Esophagus muscularis mucosa (tissue), 4 donors: ENCODE data around the gene FRAS1. TPM values are rescaled to one million over a fixed set of nuclear protein-coding genes. Genes with fewer than 3 reads are reported as not detected.

Experiments
- DNase-seq: peaks from one replicate; pipeline ENCODE4 v3.0.0-alpha.2; 2017; ENCODE audit errors: extremely low spot score
- H3K27ac ChIP-seq, 4 donors: fragments of 200-600 bp; sonication (generic); replicated peaks in 1 of 4; 1 replicate in 3 of 4; 2 replicates in 1 of 4; pipeline ENCODE4 v1.5.1; 2016 to 2019; ENCODE audit warnings: mild to moderate bottlenecking in 1 of 4
- H3K27me3 ChIP-seq, 4 donors: fragments of 200-600 bp; sonication (generic); one replicate each; pipeline versions ENCODE4 v1.5.1 to v1.6.0; 2016 to 2019
- H3K36me3 ChIP-seq, 4 donors: fragments of 200-600 bp; sonication (generic); one replicate each; pipeline ENCODE4 v1.5.1; 2016 to 2019
- H3K4me1 ChIP-seq, 4 donors: fragments of 200-600 bp; sonication (generic); one replicate each; pipeline ENCODE4 v1.5.1; 2016 to 2019
- H3K4me3 ChIP-seq, 4 donors: fragments of 200-600 bp; sonication (generic); 1 replicate in 2 of 4; 2 replicates in 2 of 4; pipeline ENCODE4 v1.5.1; 2016 to 2019; ENCODE audit warnings: mild to moderate bottlenecking in 4 of 4, moderate library complexity in 1 of 4
- H3K9me3 ChIP-seq, 4 donors: fragments of 200-600 bp; sonication (generic); 1 replicate in 3 of 4; 2 replicates in 1 of 4; pipeline ENCODE4 v1.5.1; 2016 to 2019
- EP300 ChIP-seq: sonication (generic); formaldehyde crosslinking; IDR thresholded peaks from one replicate; pipeline ENCODE4 v1.6.1; 2017; ENCODE audit warnings: antibody characterized with exemption
- POLR2A ChIP-seq: fragments of 450-650 bp; IDR thresholded peaks from one replicate; pipeline ENCODE4 v1.6.1; 2017; ENCODE audit warnings: antibody characterized with exemption, moderate library complexity, mild to moderate bottlenecking, low read depth
- POLR2AphosphoS5 ChIP-seq, 2 donors: sonication (generic); formaldehyde crosslinking; IDR thresholded peaks; one replicate each; pipeline ENCODE4 v1.6.1; 2017; ENCODE audit warnings: antibody characterized with exemption in 2 of 2
- WGBS: methylation state at CpG from one replicate; pipeline ENCODE4 v1.1.5; 2018; 5-methylcytosine and 5-hydroxymethylcytosine counted together
- intact Hi-C: fragments of 100-400 bp; cut with DNase I; formaldehyde crosslinking; loops from one replicate; pipeline ENCODE4 v1.15.1; 2023
- total RNA-seq, 4 donors: library from RNA; depleted of rRNA; stranded (reverse); fragments of >200 nt; gene quantifications; one replicate each; pipeline versions ENCODE4 v1.1.0 to v1.2.1, GENCODE V29; 2016
- TF ChIP-seq, protein P1 (sequence below), 3 experiments: fragments of 200-600 bp in 2 of 3; fragments of 450-650 bp in 1 of 3; sonication (generic) in 2 of 3; IDR thresholded peaks; one replicate each; pipeline ENCODE4 v1.5.1; 2017 to 2019; ENCODE audit warnings: antibody characterized with exemption in 3 of 3, mild to moderate bottlenecking in 2 of 3, moderate library complexity in 1 of 3

The FRAS1 gene
- total RNA-seq, 4 donors from 2014 or later = 5.3 to 8.7 (median 5.7) TPM

DNA sequence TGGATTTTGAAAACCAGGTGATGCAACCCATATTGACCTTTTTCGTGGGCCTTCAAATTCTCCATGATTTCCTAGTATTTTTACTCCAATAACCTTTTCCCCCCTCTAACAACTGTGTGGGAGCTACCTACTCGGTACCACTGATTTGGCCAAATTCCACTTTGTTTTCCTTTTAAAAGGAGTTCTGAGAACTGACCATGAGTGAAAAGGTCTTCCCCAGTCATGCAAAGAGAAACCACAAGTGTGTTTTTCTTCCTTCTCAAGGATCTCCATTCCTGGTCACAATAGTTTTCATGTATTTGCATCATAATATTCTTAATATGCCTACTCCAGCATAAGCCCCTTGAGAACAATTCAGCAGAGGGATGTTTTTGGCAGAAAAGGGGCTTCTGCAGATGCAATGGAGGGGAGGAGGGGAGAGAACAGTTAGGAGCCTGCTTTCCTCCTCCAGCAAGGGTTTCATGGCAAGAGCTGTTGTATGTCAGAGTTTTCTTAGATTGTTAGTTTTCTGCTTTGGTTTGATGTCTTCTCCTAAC, 299.2 kb downstream of the FRAS1 start:
- TF ChIP-seq POLR2AphosphoS5 (IDR thresholded peaks at IDR 0.05) (no peak), EP300 (no peak), POLR2A (no peak)
- TF ChIP-seq, protein P1, sequence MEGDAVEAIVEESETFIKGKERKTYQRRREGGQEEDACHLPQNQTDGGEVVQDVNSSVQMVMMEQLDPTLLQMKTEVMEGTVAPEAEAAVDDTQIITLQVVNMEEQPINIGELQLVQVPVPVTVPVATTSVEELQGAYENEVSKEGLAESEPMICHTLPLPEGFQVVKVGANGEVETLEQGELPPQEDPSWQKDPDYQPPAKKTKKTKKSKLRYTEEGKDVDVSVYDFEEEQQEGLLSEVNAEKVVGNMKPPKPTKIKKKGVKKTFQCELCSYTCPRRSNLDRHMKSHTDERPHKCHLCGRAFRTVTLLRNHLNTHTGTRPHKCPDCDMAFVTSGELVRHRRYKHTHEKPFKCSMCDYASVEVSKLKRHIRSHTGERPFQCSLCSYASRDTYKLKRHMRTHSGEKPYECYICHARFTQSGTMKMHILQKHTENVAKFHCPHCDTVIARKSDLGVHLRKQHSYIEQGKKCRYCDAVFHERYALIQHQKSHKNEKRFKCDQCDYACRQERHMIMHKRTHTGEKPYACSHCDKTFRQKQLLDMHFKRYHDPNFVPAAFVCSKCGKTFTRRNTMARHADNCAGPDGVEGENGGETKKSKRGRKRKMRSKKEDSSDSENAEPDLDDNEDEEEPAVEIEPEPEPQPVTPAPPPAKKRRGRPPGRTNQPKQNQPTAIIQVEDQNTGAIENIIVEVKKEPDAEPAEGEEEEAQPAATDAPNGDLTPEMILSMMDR (IDR thresholded peaks at IDR 0.05) = no peak
- no peak overlapping the region for H3K4me3 ChIP-seq
- H3K36me3 ChIP-seq = no peaks in the 10 kb centered on the region
- H3K27ac ChIP-seq = no peak overlapping the region
- intact Hi-C loops = no loop called here
- H3K27me3 ChIP-seq = no peaks in the 10 kb centered on the region
- DNase-seq = peak; percentile 78
- no peaks in the 10 kb centered on the region for H3K4me1 ChIP-seq
- H3K9me3 ChIP-seq = no peaks in the 10 kb centered on the region
- WGBS = 85% methylated on average over 2 of the region's 2 CpGs

DNA sequence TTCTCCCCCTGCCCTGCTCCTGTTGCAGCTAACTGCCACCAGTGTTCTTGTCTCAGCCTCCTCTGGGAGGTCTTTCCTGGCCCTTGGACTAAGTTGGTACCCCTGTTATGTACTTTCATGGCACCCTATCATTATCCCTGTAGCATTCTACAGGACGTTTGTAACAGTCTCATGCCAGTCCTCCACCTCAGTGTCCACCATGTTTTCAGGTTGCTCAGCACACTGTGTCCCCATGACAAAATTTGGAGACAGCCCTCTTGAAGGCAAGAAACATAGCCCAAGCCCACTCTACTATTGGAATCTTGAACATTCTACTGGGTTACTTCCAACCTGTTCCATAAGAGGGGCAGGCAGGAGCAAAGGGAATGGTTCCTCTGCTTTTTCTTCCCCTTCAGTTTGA, 300.0 kb downstream of the FRAS1 start:
- H3K36me3 ChIP-seq = no peaks in the 10 kb centered on the region
- 60% methylated on average over 1 of the region's 1 CpG for WGBS
- no peaks in the 10 kb centered on the region for H3K4me1 ChIP-seq
- H3K4me3 ChIP-seq = no peak overlapping the region
- H3K9me3 ChIP-seq = no peaks in the 10 kb centered on the region
- no peak overlapping the region for H3K27ac ChIP-seq
- TF ChIP-seq, protein P1 (IDR thresholded peaks at IDR 0.05) = no peak
- TF ChIP-seq POLR2A = no peak
- no peak for TF ChIP-seq EP300
- TF ChIP-seq POLR2AphosphoS5 (IDR thresholded peaks at IDR 0.05) = no peak
- H3K27me3 ChIP-seq = no peaks in the 10 kb centered on the region
- intact Hi-C loops = no loop called here
- DNase-seq = no peak

DNA sequence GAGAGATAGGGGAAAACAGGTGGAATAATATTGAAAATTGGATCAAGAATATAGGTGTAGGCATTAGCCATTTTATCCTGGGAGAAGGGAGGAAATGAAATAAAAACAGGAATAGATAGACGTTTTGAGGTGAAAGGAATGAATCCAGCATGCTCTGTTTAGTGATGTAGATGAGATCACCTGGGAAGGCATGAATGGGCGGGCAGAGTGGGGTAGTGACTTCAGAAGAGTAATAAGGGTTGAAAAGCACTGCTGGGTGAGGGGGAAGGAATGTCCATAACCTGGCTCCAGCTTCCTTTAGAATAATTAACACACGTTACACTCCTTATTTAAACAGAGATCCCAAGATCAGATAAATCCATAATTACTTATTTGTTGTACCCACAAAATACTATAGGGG, 303.3 kb downstream of the FRAS1 start:
- Histone ChIP-seq H3K9me3 (no peaks in the 10 kb centered on the region), H3K4me1 (no peaks in the 10 kb centered on the region), H3K27me3 (no peaks in the 10 kb centered on the region), H3K4me3 (no peak overlapping the region), H3K27ac (no peak overlapping the region), H3K36me3 (no peaks in the 10 kb centered on the region)
- no peak for TF ChIP-seq POLR2AphosphoS5 (IDR thresholded peaks at IDR 0.05)
- no peak for TF ChIP-seq EP300
- TF ChIP-seq, protein P1 (IDR thresholded peaks at IDR 0.05) = no peak
- TF ChIP-seq POLR2A = no peak
- 86% methylated on average over 3 of the region's 3 CpGs for WGBS
- DNase-seq = no peak
- intact Hi-C loops = no loop called here

DNA sequence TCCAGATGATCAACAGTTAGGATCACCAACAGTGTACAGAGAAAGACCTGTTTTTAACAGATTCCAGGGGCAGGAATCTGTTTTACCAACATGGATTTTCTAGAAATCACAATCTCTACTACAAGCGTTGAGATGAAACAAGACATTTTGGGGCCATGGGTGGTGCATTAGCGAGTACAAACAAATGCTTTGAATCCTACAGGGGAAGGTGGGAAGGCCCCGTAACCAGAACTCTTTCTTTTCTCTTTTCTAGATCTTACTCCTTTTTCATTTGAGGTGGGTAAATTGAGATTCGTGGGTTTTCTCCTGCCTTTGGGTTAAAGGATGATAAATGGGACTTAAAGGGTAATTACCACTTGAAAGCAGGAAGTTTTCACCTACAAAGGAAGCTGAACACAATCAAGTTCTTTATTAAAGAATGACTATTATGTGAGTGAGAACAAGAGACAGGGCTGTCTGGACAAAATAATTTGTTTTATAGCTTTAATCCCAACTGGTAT, 304.5 kb downstream of the FRAS1 start:
- intact Hi-C loops = no loop called here
- DNase-seq = no peak
- H3K9me3 ChIP-seq = no peaks in the 10 kb centered on the region
- no peak overlapping the region for H3K4me3 ChIP-seq
- H3K36me3 ChIP-seq = peaks cover 0 to 3% (median 0%) of the 10 kb centered on the region in 4 donors
- H3K27me3 ChIP-seq = no peaks in the 10 kb centered on the region
- no peak overlapping the region for H3K27ac ChIP-seq
- WGBS = 89% methylated on average over 4 of the region's 4 CpGs
- no peak for TF ChIP-seq POLR2A
- no peaks in the 10 kb centered on the region for H3K4me1 ChIP-seq

DNA sequence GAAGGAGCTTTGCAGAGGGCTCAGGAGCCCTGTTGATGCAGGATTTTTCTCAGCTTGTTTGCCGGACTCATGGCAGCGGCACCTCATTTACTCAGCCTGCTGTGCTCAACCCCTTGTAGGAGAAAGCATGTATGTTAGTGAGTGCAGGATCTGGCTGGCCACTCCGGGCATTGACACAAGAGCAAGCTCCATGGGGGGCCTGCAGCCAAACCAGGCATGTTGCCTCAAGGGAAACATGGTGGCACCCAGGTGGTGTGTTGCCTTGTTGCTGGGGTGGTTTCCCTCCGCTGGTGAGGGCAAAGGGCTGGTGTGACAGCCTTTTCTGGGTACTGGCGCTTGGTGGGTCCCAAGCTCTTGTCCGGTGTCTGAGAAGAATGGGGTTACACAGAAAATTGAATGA, 305.2 kb downstream of the FRAS1 start:
- DNase-seq = no peak
- no peaks in the 10 kb centered on the region for H3K4me1 ChIP-seq
- WGBS = 98% methylated on average over 5 of the region's 6 CpGs
- intact Hi-C loops = no loop called here
- H3K27me3 ChIP-seq = no peaks in the 10 kb centered on the region
- H3K36me3 ChIP-seq = peaks cover 0 to 3% (median 0%) of the 10 kb centered on the region in 4 donors
- no peaks in the 10 kb centered on the region for H3K9me3 ChIP-seq
- TF ChIP-seq, protein P1 (IDR thresholded peaks at IDR 0.05) = no peak
- TF ChIP-seq POLR2AphosphoS5 (IDR thresholded peaks at IDR 0.05) = no peak
- no peak for TF ChIP-seq POLR2A
- TF ChIP-seq EP300 = no peak
- no peak overlapping the region for H3K4me3 ChIP-seq
- H3K27ac ChIP-seq = no peak overlapping the region
